ENCODE measurements around the gene RAB30. TPM values are rescaled to one million over a fixed set of nuclear protein-coding genes. Genes with fewer than 3 reads are reported as not detected.

Gene RAB30
- total and polyA plus RNA-seq, 2 donors (not counting 3 experiments of a cell fraction or from before 2014, with no cell fraction given) = 4.1 to 14.6 TPM

DNA sequence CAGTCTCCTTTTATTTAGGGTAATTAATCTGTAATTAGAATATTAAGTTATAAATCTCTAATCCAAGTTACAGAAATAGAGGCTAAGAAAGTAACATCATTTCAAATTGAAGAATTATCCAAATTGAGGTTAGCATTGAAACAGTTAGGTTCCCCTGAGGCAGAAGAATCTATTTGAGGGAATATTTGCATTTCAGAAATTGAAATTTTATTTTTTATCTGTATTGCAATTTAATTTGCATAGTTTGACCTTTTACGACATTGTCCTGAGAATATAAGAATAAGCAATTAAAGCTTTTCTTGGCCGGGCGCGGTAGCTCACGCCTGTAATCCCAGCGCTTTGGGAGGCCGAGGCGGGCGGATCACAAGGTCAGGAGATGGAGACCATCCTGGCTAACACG is 142.6 kb downstream of the RAB30 start:
- no TSS peak for BruUV-seq (replicated peaks)
- H3K9ac ChIP-seq (replicated peaks; ENCODE audit: extremely low read depth, insufficient read depth, low read length) = no peak overlapping the region
- H3K9me3 ChIP-seq (replicated peaks; ENCODE audit: control insufficient read depth, insufficient read depth, low read length) = no peaks in the 10 kb centered on the region
- H3K27ac ChIP-seq (ENCODE audit: insufficient read depth, low read depth, low read length) = no peak overlapping the region
- no peaks in the 10 kb centered on the region for H3K27me3 ChIP-seq (ENCODE audit: control insufficient read depth in 2 of 2, insufficient read depth in 2 of 2, low read length in 2 of 2)
- ChIA-PET POLR2A (no interaction called here), CTCF (interaction anchor here (1.1 to 1.2 kb wide), 2 partner anchors 123 to 143 kb away, joined by 3 to 4 read pairs; partner anchors contain the start of gene RAB30)
- no peak for FAIRE-seq
- H3K4me1 ChIP-seq (ENCODE audit: control insufficient read depth, extremely low read depth, insufficient read depth, low read length) = no peaks in the 10 kb centered on the region
- no peak overlapping the region for H2AFZ ChIP-seq (ENCODE audit: low read depth, low read length)
- no peak overlapping the region for H3K4me2 ChIP-seq (ENCODE audit: insufficient read depth, low read length)
- DNase-seq (ENCODE audit: low read depth, low spot score) = no peak
- dilution Hi-C loops (cut with MboI; ENCODE audit: extremely low pct_ligation_motif_present, low sequenced_read_pairs) (no loop called here), intact Hi-C loops (cut with micrococcal nuclease) (no loop called here)
- no peaks in the 10 kb centered on the region for H4K20me1 ChIP-seq (replicated peaks; ENCODE audit: control insufficient read depth, extremely low read depth, insufficient read depth, low read length)
- TF ChIP-seq JUN (IDR thresholded peaks at IDR 0.05; ENCODE audit: borderline replicate concordance, insufficient read depth, insufficient read length, low read depth) = no peak
- TF ChIP-seq, protein P1, sequence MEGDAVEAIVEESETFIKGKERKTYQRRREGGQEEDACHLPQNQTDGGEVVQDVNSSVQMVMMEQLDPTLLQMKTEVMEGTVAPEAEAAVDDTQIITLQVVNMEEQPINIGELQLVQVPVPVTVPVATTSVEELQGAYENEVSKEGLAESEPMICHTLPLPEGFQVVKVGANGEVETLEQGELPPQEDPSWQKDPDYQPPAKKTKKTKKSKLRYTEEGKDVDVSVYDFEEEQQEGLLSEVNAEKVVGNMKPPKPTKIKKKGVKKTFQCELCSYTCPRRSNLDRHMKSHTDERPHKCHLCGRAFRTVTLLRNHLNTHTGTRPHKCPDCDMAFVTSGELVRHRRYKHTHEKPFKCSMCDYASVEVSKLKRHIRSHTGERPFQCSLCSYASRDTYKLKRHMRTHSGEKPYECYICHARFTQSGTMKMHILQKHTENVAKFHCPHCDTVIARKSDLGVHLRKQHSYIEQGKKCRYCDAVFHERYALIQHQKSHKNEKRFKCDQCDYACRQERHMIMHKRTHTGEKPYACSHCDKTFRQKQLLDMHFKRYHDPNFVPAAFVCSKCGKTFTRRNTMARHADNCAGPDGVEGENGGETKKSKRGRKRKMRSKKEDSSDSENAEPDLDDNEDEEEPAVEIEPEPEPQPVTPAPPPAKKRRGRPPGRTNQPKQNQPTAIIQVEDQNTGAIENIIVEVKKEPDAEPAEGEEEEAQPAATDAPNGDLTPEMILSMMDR (IDR thresholded peaks at IDR 0.05; ENCODE audit: extremely low read depth in 1 of 2, insufficient read depth in 1 of 2, low read depth in 1 of 2, low read length in 2 of 2) = no peak
- no peak for TF ChIP-seq GATA2 (IDR thresholded peaks at IDR 0.05; ENCODE audit: insufficient read depth, insufficient read length, low read depth, low read length)
- no peak for TF ChIP-seq MYC (IDR thresholded peaks at IDR 0.05; ENCODE audit: low read depth, low read length)
- no peak for TF ChIP-seq POLR2AphosphoS5 (IDR thresholded peaks at IDR 0.05; ENCODE audit: insufficient read depth, low read depth, low read length)
- TF ChIP-seq, protein P2, sequence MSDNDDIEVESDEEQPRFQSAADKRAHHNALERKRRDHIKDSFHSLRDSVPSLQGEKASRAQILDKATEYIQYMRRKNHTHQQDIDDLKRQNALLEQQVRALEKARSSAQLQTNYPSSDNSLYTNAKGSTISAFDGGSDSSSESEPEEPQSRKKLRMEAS (IDR thresholded peaks at IDR 0.05; ENCODE audit: insufficient read depth, insufficient read length) = no peak
- no peak for TF ChIP-seq FOS (IDR thresholded peaks at IDR 0.05; ENCODE audit: borderline replicate concordance, insufficient read depth, low read length)
- no peak for TF ChIP-seq POLR2A (IDR thresholded peaks at IDR 0.05; ENCODE audit: low read depth, low read length)
- no peak for TF ChIP-seq EZH2 (IDR thresholded peaks at IDR 0.05; ENCODE audit: borderline replicate concordance, low read depth, low read length, severe bottlenecking)
- H3K9me1 ChIP-seq (replicated peaks; ENCODE audit: control insufficient read depth, extremely low read depth, insufficient read depth, low read length) = no peaks in the 10 kb centered on the region
- no peak overlapping the region for H3K4me3 ChIP-seq (replicated peaks in 1 of 3; ENCODE audit: insufficient read depth in 1 of 3, low read depth in 1 of 3, low read length in 3 of 3)
- H3K36me3 ChIP-seq (ENCODE audit: control insufficient read depth in 2 of 2, extremely low read depth in 1 of 2, insufficient read depth in 2 of 2, low read length in 2 of 2) = no peaks in the 10 kb centered on the region
- H3K79me2 ChIP-seq (ENCODE audit: control insufficient read depth, insufficient read depth, low read length) = no peaks in the 10 kb centered on the region
